HCT116 (cell line): ENCODE results near the gene DCLK3.
A peak's percentile ranks its signal among the peaks of the same experiment; 100 is the strongest.

ENCODE experiments used
- CBX3 ChIP-seq: IDR thresholded peaks from 2 replicates; pipeline ENCODE4 v1.6.1; 2012; ENCODE audit warnings: low read depth
- EZH2phosphoT487 ChIP-seq: fragments of 200-600 bp; IDR thresholded peaks from 2 replicates; pipeline ENCODE4 v1.6.1; 2018; ENCODE audit warnings: antibody characterized with exemption, borderline replicate concordance
- JUND ChIP-seq: IDR thresholded peaks from 2 replicates; pipeline ENCODE4 v1.6.1; 2012
- POLR2A ChIP-seq: IDR thresholded peaks from 2 replicates; pipeline ENCODE4 v1.7.0; 2011; ENCODE audit warnings: borderline replicate concordance; ENCODE audit not compliant: insufficient read depth, insufficient read length; ENCODE audit errors: extremely low read depth
- POLR2AphosphoS5 ChIP-seq: IDR thresholded peaks from 2 replicates; pipeline ENCODE4 v1.6.1; 2011; ENCODE audit warnings: mild to moderate bottlenecking, low read depth, low read length, moderate library complexity
- RAD21 ChIP-seq: IDR thresholded peaks from 2 replicates; pipeline ENCODE4 v1.6.1; 2012; ENCODE audit warnings: low read depth, mild to moderate bottlenecking
- SP1 ChIP-seq: IDR thresholded peaks from 2 replicates; pipeline ENCODE4 v1.6.1; 2012; ENCODE audit warnings: low read depth
- ZFX ChIP-seq: fragments of 450-650 bp; IDR thresholded peaks from 2 replicates; pipeline ENCODE4 v1.6.1; 2017
- ZNF274 ChIP-seq: fragments of 200-500 bp; sonication (Bioruptor generic); IDR thresholded peaks from 2 replicates; pipeline ENCODE4 v1.6.1; 2014; ENCODE audit warnings: mild to moderate bottlenecking, low read depth, low read length, inconsistent platforms
- TF ChIP-seq, protein P1 (sequence below), 3 experiments: fragments of 200-600 bp in 1 of 3; sonication (generic) in 1 of 3; IDR thresholded peaks in 2 of 3; conservative IDR thresholded peaks in 1 of 3; 2 replicates each; pipeline ENCODE4 v1.5.1; 2012 to 2017; ENCODE audit warnings: low read depth in 2 of 3, low read length in 2 of 3, antibody characterized with exemption in 1 of 3, borderline replicate concordance in 1 of 3, control low read depth in 1 of 3, mild to moderate bottlenecking in 1 of 3, mixed read lengths in 1 of 3, mixed run types in 1 of 3, moderate library complexity in 1 of 3; ENCODE audit not compliant: insufficient read depth in 1 of 3
- TF ChIP-seq, protein P2 (sequence below): IDR thresholded peaks from 2 replicates; pipeline ENCODE4 v1.6.1; 2012
- TF ChIP-seq, protein P3 (sequence below): IDR thresholded peaks from 2 replicates; pipeline ENCODE4 v1.6.1; 2012; ENCODE audit warnings: low read depth

DNA sequence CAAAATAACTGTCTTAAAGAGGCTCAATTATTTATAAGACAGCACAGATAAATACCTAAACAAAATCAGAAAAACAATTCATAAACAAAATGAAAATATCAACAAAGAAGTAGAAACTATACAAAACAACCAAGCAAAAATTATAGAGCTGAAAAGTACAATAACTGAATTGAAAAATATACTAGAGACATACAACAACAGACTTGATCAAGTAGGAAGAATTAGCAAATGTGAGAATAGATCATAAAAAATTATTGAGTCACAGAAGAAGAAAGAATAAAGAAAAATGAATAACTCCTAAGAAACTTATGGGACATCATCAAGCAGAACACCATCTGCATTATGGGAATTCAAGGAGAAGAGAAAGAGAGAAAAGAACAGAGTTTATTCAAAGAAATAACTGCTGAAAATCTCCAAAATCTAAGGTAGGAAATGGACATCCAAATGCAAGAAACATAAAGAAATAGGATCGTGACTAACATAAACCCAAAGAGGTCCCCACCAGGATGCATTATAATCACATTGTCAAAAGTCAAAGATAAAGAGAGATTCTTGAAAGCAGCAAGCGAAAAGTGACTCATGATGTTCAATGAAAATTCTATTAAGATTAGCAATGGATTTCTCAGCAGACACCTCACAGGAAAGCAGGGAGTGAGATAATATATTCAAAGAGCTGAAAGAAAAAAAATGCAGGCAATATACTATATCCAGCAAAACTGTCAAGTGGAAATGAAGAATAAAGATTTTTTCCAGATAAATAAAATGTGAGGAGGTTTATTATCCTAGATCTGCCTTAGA, 85.9 kb downstream of the DCLK3 start:
- no peak for TF ChIP-seq POLR2AphosphoS5
- TF ChIP-seq, protein P1, sequence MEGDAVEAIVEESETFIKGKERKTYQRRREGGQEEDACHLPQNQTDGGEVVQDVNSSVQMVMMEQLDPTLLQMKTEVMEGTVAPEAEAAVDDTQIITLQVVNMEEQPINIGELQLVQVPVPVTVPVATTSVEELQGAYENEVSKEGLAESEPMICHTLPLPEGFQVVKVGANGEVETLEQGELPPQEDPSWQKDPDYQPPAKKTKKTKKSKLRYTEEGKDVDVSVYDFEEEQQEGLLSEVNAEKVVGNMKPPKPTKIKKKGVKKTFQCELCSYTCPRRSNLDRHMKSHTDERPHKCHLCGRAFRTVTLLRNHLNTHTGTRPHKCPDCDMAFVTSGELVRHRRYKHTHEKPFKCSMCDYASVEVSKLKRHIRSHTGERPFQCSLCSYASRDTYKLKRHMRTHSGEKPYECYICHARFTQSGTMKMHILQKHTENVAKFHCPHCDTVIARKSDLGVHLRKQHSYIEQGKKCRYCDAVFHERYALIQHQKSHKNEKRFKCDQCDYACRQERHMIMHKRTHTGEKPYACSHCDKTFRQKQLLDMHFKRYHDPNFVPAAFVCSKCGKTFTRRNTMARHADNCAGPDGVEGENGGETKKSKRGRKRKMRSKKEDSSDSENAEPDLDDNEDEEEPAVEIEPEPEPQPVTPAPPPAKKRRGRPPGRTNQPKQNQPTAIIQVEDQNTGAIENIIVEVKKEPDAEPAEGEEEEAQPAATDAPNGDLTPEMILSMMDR (IDR thresholded peaks at IDR 0.05 in 2 of 3, conservative IDR thresholded peaks at IDR 0.05 in 1 of 3; ENCODE audit: borderline replicate concordance in 1 of 3, insufficient read depth in 1 of 3, low read depth in 2 of 3, low read length in 2 of 3), result no peak
- TF ChIP-seq EZH2phosphoT487, result no peak
- no peak for TF ChIP-seq POLR2A
- TF ChIP-seq, protein P2, sequence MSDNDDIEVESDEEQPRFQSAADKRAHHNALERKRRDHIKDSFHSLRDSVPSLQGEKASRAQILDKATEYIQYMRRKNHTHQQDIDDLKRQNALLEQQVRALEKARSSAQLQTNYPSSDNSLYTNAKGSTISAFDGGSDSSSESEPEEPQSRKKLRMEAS, result no peak
- TF ChIP-seq JUND, result 0 out of 2 replicates have a peak, but pooled peaks have one; percentile 13
- no peak for TF ChIP-seq SP1
- TF ChIP-seq, protein P3, sequence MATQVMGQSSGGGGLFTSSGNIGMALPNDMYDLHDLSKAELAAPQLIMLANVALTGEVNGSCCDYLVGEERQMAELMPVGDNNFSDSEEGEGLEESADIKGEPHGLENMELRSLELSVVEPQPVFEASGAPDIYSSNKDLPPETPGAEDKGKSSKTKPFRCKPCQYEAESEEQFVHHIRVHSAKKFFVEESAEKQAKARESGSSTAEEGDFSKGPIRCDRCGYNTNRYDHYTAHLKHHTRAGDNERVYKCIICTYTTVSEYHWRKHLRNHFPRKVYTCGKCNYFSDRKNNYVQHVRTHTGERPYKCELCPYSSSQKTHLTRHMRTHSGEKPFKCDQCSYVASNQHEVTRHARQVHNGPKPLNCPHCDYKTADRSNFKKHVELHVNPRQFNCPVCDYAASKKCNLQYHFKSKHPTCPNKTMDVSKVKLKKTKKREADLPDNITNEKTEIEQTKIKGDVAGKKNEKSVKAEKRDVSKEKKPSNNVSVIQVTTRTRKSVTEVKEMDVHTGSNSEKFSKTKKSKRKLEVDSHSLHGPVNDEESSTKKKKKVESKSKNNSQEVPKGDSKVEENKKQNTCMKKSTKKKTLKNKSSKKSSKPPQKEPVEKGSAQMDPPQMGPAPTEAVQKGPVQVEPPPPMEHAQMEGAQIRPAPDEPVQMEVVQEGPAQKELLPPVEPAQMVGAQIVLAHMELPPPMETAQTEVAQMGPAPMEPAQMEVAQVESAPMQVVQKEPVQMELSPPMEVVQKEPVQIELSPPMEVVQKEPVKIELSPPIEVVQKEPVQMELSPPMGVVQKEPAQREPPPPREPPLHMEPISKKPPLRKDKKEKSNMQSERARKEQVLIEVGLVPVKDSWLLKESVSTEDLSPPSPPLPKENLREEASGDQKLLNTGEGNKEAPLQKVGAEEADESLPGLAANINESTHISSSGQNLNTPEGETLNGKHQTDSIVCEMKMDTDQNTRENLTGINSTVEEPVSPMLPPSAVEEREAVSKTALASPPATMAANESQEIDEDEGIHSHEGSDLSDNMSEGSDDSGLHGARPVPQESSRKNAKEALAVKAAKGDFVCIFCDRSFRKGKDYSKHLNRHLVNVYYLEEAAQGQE, result no peak
- no peak for TF ChIP-seq ZFX
- peak; percentile 26; the same call in 1 of the 2 replicates for TF ChIP-seq CBX3
- TF ChIP-seq ZNF274, result no peak
- TF ChIP-seq RAD21, result no peak
